NB4 (cell line): ENCODE measurements around the gene HPN.

ENCODE experiments used
- MAX ChIP-seq: IDR thresholded peaks from 2 replicates; pipeline ENCODE4 v1.6.1; 2011; ENCODE audit warnings: low read depth, low read length
- MYC ChIP-seq: IDR thresholded peaks from 2 replicates; pipeline ENCODE4 v1.6.1; 2011; ENCODE audit warnings: low read depth, low read length
- POLR2A ChIP-seq: IDR thresholded peaks from 2 replicates; pipeline ENCODE4 v1.6.1; 2011; ENCODE audit warnings: mild to moderate bottlenecking; ENCODE audit not compliant: insufficient read length; ENCODE audit errors: extremely low read depth
- TF ChIP-seq, protein P1 (sequence below): IDR thresholded peaks from one replicate; pipeline ENCODE4 v1.5.1; 2012; ENCODE audit warnings: low read depth, low read length

DNA sequence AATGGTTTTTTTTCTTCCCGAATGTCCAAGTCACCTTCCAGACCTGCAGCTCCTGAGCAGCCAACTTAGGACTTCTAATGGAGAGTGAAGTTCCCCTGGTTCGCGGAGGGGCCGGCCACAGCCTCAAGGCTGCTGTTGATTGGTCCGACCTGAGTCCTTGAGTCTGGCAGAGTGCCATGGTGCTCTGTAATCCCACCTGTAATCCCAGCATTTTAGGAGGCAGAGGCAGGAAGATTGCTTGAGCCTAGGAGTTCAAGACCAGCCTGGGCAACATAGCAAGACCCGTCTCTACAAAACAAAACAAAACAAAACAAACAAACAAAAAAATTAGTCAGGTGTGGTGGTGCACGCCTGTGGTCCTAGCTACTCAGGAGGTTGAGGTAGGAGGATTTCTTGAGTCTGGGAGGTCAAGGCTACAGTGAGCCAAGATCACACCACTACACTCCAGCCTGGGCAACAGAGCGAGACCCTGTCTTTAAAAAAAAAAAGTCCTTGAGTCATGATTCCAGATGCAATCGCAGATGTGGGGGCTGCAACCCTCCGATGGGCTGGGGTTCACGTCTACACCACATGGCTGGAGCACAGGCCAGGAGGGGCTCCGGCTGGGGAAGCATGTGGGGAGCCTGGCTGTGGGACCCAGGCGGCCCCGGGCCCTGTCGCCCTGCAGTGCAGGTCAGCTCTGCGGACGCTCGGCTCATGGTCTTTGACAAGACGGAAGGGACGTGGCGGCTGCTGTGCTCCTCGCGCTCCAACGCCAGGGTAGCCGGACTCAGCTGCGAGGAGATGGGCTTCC lies 17.7 kb downstream of the HPN start:
- TF ChIP-seq MAX (no peak), POLR2A (no peak), MYC (no peak)
- TF ChIP-seq, protein P1, sequence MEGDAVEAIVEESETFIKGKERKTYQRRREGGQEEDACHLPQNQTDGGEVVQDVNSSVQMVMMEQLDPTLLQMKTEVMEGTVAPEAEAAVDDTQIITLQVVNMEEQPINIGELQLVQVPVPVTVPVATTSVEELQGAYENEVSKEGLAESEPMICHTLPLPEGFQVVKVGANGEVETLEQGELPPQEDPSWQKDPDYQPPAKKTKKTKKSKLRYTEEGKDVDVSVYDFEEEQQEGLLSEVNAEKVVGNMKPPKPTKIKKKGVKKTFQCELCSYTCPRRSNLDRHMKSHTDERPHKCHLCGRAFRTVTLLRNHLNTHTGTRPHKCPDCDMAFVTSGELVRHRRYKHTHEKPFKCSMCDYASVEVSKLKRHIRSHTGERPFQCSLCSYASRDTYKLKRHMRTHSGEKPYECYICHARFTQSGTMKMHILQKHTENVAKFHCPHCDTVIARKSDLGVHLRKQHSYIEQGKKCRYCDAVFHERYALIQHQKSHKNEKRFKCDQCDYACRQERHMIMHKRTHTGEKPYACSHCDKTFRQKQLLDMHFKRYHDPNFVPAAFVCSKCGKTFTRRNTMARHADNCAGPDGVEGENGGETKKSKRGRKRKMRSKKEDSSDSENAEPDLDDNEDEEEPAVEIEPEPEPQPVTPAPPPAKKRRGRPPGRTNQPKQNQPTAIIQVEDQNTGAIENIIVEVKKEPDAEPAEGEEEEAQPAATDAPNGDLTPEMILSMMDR: no peak
